HCT116 (cell line): ENCODE data around the gene ESRRA. TPM values are rescaled to one million over a fixed set of nuclear protein-coding genes. Genes with fewer than 3 reads are reported as not detected.

Source experiments
- ATAC-seq: fragments of 200-7000 bp; cut with Tn5 transposase; 2 replicates; pipeline ENCODE4 v1.9.1; 2020; ENCODE audit warnings: mild to moderate bottlenecking, moderate library complexity
- BruUV-seq: library from RNA; stranded (reverse); fragments of 400-500 nt; replicated peaks from 2 replicates; lab custom pipeline; 2021; lab: Mats Ljungman, UMichigan
- CTCF ChIA-PET: fragments of 300-600 bp; sonication (Branson Sonifier 250); formaldehyde crosslinking; loops from one replicate; lab custom pipeline; 2021; ENCODE audit warnings: antibody characterized with exemption; lab: Charles Lee
- POLR2A ChIA-PET: fragments of 300-600, 350-600 bp; sonication (Branson Sonifier 250); formaldehyde crosslinking; loops from one replicate; lab custom pipeline; 2021; ENCODE audit warnings: antibody characterized with exemption; lab: Charles Lee
- RAD21 ChIA-PET, 2 experiments: fragments of 300-600 bp; sonication (Branson Sonifier 250); formaldehyde crosslinking; loops; one replicate each; lab custom pipeline; 2023; ENCODE audit warnings: low total read pairs in 2 of 2; ENCODE audit not compliant: uncharacterized antibody in 2 of 2, unreplicated experiment in 2 of 2, low non-redundant PET in 1 of 2; lab: Charles Lee
- DNase-seq: peaks from one replicate; pipeline ENCODE4 v3.0.0-alpha.2; 2010; ENCODE audit warnings: low read depth, low spot score
- H2AFZ ChIP-seq: fragments of 200-600 bp; shearing (Covaris generic), sonication (generic); 2 replicates; pipeline ENCODE4 v1.6.1; 2017; ENCODE audit warnings: low read depth, mixed run types, mixed read lengths, antibody characterized with exemption, low read length; ENCODE audit not compliant: poor library complexity, severe bottlenecking
- H3K27ac ChIP-seq: 2 replicates; pipeline ENCODE4 v1.5.1; 2012; ENCODE audit warnings: low read depth, low read length
- H3K27me3 ChIP-seq: fragments of 200-600 bp; sonication (generic); 2 replicates; pipeline ENCODE4 v1.6.1; 2016; ENCODE audit warnings: mixed run types, low read length, mixed read lengths; ENCODE audit not compliant: insufficient read depth
- H3K36me3 ChIP-seq, 2 experiments: fragments of 200-500 bp in 1 of 2; fragments of 200-600 bp in 1 of 2; sonication (Bioruptor generic) in 1 of 2; sonication (generic) in 1 of 2; 2 replicates each; pipeline versions ENCODE4 v1.5.1 to v1.6.1; 2014 to 2016; ENCODE audit warnings: low read length in 2 of 2, inconsistent platforms in 1 of 2, mixed read lengths in 1 of 2, mixed run types in 1 of 2; ENCODE audit not compliant: insufficient read depth in 2 of 2, control insufficient read depth in 1 of 2
- H3K4me1 ChIP-seq, 2 experiments: fragments of 200-600 bp in 1 of 2; sonication (generic) in 1 of 2; 2 replicates each; pipeline versions ENCODE4 v1.5.1 to v1.6.1; 2012 to 2017; ENCODE audit warnings: low read length in 2 of 2, inconsistent platforms in 1 of 2, mild to moderate bottlenecking in 1 of 2, mixed read lengths in 1 of 2, mixed run types in 1 of 2, moderate library complexity in 1 of 2; ENCODE audit not compliant: insufficient read depth in 2 of 2, control insufficient read depth in 1 of 2
- H3K4me2 ChIP-seq: fragments of 200-600 bp; sonication (generic); 2 replicates; pipeline ENCODE4 v1.6.1; 2017; ENCODE audit warnings: mixed run types, low read length, mixed read lengths
- H3K4me3 ChIP-seq, 2 experiments: fragments of 200-600 bp in 1 of 2; sonication (generic) in 1 of 2; replicated peaks in 1 of 2; 2 replicates each; pipeline ENCODE4 v1.5.1; 2011 to 2016; ENCODE audit warnings: low read length in 2 of 2, control low read depth in 1 of 2, low read depth in 1 of 2, mild to moderate bottlenecking in 1 of 2, mixed read lengths in 1 of 2, mixed run types in 1 of 2
- H3K79me2 ChIP-seq: fragments of 200-600 bp; sonication (generic); 2 replicates; pipeline ENCODE4 v1.6.1; 2017; ENCODE audit warnings: mild to moderate bottlenecking, mixed run types, low read length, moderate library complexity, mixed read lengths; ENCODE audit not compliant: insufficient read depth
- H3K9ac ChIP-seq: fragments of 200-600 bp; sonication (generic); 2 replicates; pipeline ENCODE4 v1.6.1; 2016; ENCODE audit warnings: low read length, mixed read lengths
- H3K9me2 ChIP-seq: fragments of 200-600 bp; sonication (generic), shearing (Covaris generic); 2 replicates; pipeline ENCODE4 v1.6.1; 2017; ENCODE audit warnings: mixed run types, mild to moderate bottlenecking, moderate library complexity; ENCODE audit not compliant: insufficient read depth
- H3K9me3 ChIP-seq, 2 experiments: fragments of 200-500 bp in 1 of 2; fragments of 200-600 bp in 1 of 2; sonication (Bioruptor generic) in 1 of 2; sonication (generic) in 1 of 2; 2 replicates each; pipeline ENCODE4 v1.6.1; 2014 to 2017; ENCODE audit warnings: low read length in 2 of 2, mixed read lengths in 2 of 2, inconsistent platforms in 1 of 2, low read depth in 1 of 2, mild to moderate bottlenecking in 1 of 2, mixed run types in 1 of 2, moderate library complexity in 1 of 2; ENCODE audit not compliant: control insufficient read depth in 1 of 2, insufficient read depth in 1 of 2
- H4K20me1 ChIP-seq: fragments of 200-600 bp; sonication (generic), shearing (Covaris generic); 2 replicates; pipeline ENCODE4 v1.6.1; 2017; ENCODE audit warnings: mixed run types, mild to moderate bottlenecking, moderate library complexity; ENCODE audit not compliant: insufficient read depth
- ATF3 ChIP-seq: IDR thresholded peaks from 2 replicates; pipeline ENCODE4 v1.6.1; 2012
- CEBPB ChIP-seq: IDR thresholded peaks from 2 replicates; pipeline ENCODE4 v1.6.1; 2012; ENCODE audit warnings: low read depth
- EGR1 ChIP-seq: IDR thresholded peaks from 2 replicates; pipeline ENCODE4 v1.6.1; 2012; ENCODE audit warnings: low read depth
- ELF1 ChIP-seq: IDR thresholded peaks from 2 replicates; pipeline ENCODE4 v1.6.1; 2012; ENCODE audit warnings: low read depth, borderline replicate concordance
- EZH2 ChIP-seq: fragments of 200-600 bp; sonication (generic); IDR thresholded peaks from 2 replicates; pipeline ENCODE4 v1.6.1; 2017; ENCODE audit warnings: antibody characterized with exemption, mixed run types
- FOSL1 ChIP-seq: IDR thresholded peaks from 2 replicates; pipeline ENCODE4 v1.6.1; 2012; ENCODE audit warnings: low read depth
- MAX ChIP-seq: IDR thresholded peaks from 2 replicates; pipeline ENCODE4 v1.6.1; 2012
- POLR2A ChIP-seq: IDR thresholded peaks from 2 replicates; pipeline ENCODE4 v1.7.0; 2011; ENCODE audit warnings: borderline replicate concordance; ENCODE audit not compliant: insufficient read depth, insufficient read length; ENCODE audit errors: extremely low read depth
- POLR2AphosphoS5 ChIP-seq: IDR thresholded peaks from 2 replicates; pipeline ENCODE4 v1.6.1; 2011; ENCODE audit warnings: mild to moderate bottlenecking, low read depth, low read length, moderate library complexity
- RAD21 ChIP-seq: IDR thresholded peaks from 2 replicates; pipeline ENCODE4 v1.6.1; 2012; ENCODE audit warnings: low read depth, mild to moderate bottlenecking
- SIN3A ChIP-seq: IDR thresholded peaks from 2 replicates; pipeline ENCODE4 v1.6.1; 2012; ENCODE audit warnings: low read depth
- SRF ChIP-seq: IDR thresholded peaks from 2 replicates; pipeline ENCODE4 v1.6.1; 2012; ENCODE audit warnings: low read depth
- TCF7L2 ChIP-seq: IDR thresholded peaks from 2 replicates; pipeline ENCODE4 v1.7.0; 2011; ENCODE audit warnings: borderline replicate concordance, inconsistent platforms; ENCODE audit not compliant: insufficient read depth, insufficient read length; ENCODE audit errors: extremely low read depth
- YY1 ChIP-seq: IDR thresholded peaks from 2 replicates; pipeline ENCODE4 v1.6.1; 2011; ENCODE audit warnings: low read length, low read depth, moderate library complexity, mild to moderate bottlenecking; ENCODE audit not compliant: insufficient replicate concordance; ENCODE audit errors: extremely low read depth
- ZBTB33 ChIP-seq: IDR thresholded peaks from 2 replicates; pipeline ENCODE4 v1.6.1; 2011; ENCODE audit warnings: mild to moderate bottlenecking, low read length, moderate library complexity; ENCODE audit not compliant: insufficient replicate concordance; ENCODE audit errors: extremely low read depth
- ZFX ChIP-seq: fragments of 450-650 bp; IDR thresholded peaks from 2 replicates; pipeline ENCODE4 v1.6.1; 2017
- intact Hi-C: fragments of 100-400 bp; cut with micrococcal nuclease; formaldehyde crosslinking; loops from 2 replicates; pipeline ENCODE4 v1.10.0; 2022
- total RNA-seq: library from RNA; stranded (reverse); gene quantifications from one replicate; pipeline ENCODE4 v1.2.1, GENCODE V29; 2021; ENCODE audit not compliant: unreplicated experiment

The ESRRA gene
- total RNA-seq, 1 experiment from 2014 or later: 62.7 TPM

GRCh38 chr11:64268893-64269539 lies 36.3 kb upstream of the ESRRA start (continued):
- TF ChIP-seq ELF1: no peak
- no peak for TF ChIP-seq MAX
- TF ChIP-seq FOSL1: no peak
- no peak for TF ChIP-seq EGR1
- peak; percentile 55 for TF ChIP-seq YY1
- no peak for TF ChIP-seq SRF
- TF ChIP-seq SIN3A: no peak
- TF ChIP-seq TCF7L2: peak; percentile 3
- TF ChIP-seq CEBPB: no peak
- TF ChIP-seq RAD21: no peak
- TF ChIP-seq EZH2: no peak

- no peaks in the 10 kb centered on the region for H3K9me3 ChIP-seq
- peak overlapping the region; percentile 91 for H3K4me2 ChIP-seq
- H3K4me1 ChIP-seq: peaks cover 18 to 31% of the 10 kb centered on the region in 2 experiments; a peak in 3 of 4 replicates
- peaks cover 8% of the 10 kb centered on the region; the same call in 1 of the 2 replicates for H3K79me2 ChIP-seq
- H3K4me3 ChIP-seq: peak overlapping the region; percentile 72 to 98
- ATAC-seq: peak; percentile 83
- H3K27me3 ChIP-seq: no peaks in the 10 kb centered on the region
- CTCF ChIA-PET: interaction anchor here (0.7 to 2.5 kb wide), 10 partner anchors 18 to 87 kb away, joined by 3 to 11 read pairs (median 4); partner anchors contain the start of genes PRDX5 and TRMT112
- peak overlapping the region; percentile 80 for H3K9ac ChIP-seq
- no peak overlapping the region for H2AFZ ChIP-seq
- peak; percentile 34; the same call in 1 of the 2 replicates for TF ChIP-seq ZFX
- peak; percentile 65 for TF ChIP-seq ZBTB33
- peak; percentile 14 for TF ChIP-seq POLR2A
- TF ChIP-seq YY1: peak; percentile 99
- peak; percentile 35 for TF ChIP-seq TCF7L2
- TF ChIP-seq RAD21: no peak
- TF ChIP-seq POLR2AphosphoS5: peak; percentile 87
- TF ChIP-seq ATF3: no peak
- TF ChIP-seq EGR1: no peak
- POLR2A ChIA-PET: interaction anchor here (0.8 to 3.9 kb wide), 18 partner anchors 12 to 103 kb away, joined by 3 to 29 read pairs (median 4); partner anchors contain the start of genes BAD, ESRRA, FKBP2 and GPR137
- no peaks in the 10 kb centered on the region for H3K9me2 ChIP-seq
- intact Hi-C loops: loop anchor here (1.0 to 2.0 kb wide), 2 partner anchors 32 to 65 kb away; no protein-coding TSS in a partner anchor
- BruUV-seq: TSS peak; percentile 65
- DNase-seq: peak; percentile 99
- peak overlapping the region; percentile 95 for H3K27ac ChIP-seq
- RAD21 ChIA-PET: interaction anchor here in 1 of 2 experiments (0.8 kb wide), 1 partner anchor 43 kb away, joined by 3 read pairs; no protein-coding TSS in a partner anchor
- no peaks in the 10 kb centered on the region for H4K20me1 ChIP-seq
- 0 out of 4 replicates have a peak, but pooled peaks cover 2 to 9% of the 10 kb centered on the region in 2 experiments for H3K36me3 ChIP-seq
Observed at GRCh38 chr11:64269540-64270220, 35.6 kb upstream of the ESRRA start.
